Stimulated activated CD8-positive, alpha-beta memory T cell treated with anti-CD3 and anti-CD28 coated beads, Interleukin-7, amount 100 ng/mL, for 48 hours (primary cell): ENCODE results near the gene GPBP1L1.

Source experiments
- DNase-seq, 2 donors: peaks; one replicate each; pipeline ENCODE4 v3.0.0-alpha.2; 2020; ENCODE audit warnings: low read depth in 1 of 2; ENCODE audit errors: extremely low read depth in 1 of 2

Gene GPBP1L1

GRCh38 chr1:45643978-45644377 is 42.4 kb downstream of the GPBP1L1 start:
- DNase-seq = no peak

GRCh38 chr1:45643321-45643720 is 43.0 kb downstream of the GPBP1L1 start:
- DNase-seq = no peak

GRCh38 chr1:45640293-45640692 is 46.0 kb downstream of the GPBP1L1 start:
- DNase-seq = no peak

GRCh38 chr1:45635211-45635610 is 51.1 kb downstream of the GPBP1L1 start:
- DNase-seq = no peak

- no peak for DNase-seq
Observed at GRCh38 chr1:45630429-45630828, 55.9 kb downstream of the GPBP1L1 start.

GRCh38 chr1:45629035-45629434 is 57.3 kb downstream of the GPBP1L1 start:
- no peak for DNase-seq

GRCh38 chr1:45623972-45624371 is 62.4 kb downstream of the GPBP1L1 start, which contains the start of gene CCDC17:
Gene CCDC17 (minus strand): TSS chr1:45624054. CDS start chr1:45623909, 145 bp downstream.
- no peak for DNase-seq

GRCh38 chr1:45622524-45623394 is 63.6 kb downstream of the GPBP1L1 start:
- DNase-seq = no peak

- DNase-seq = no peak
Observed at GRCh38 chr1:45621895-45622523, 64.3 kb downstream of the GPBP1L1 start.

GRCh38 chr1:45621501-45621836 is 64.9 kb downstream of the GPBP1L1 start:
- no peak for DNase-seq

GRCh38 chr1:45620588-45621500 is 65.5 kb downstream of the GPBP1L1 start:
- DNase-seq = no peak

- DNase-seq = no peak
Observed at GRCh38 chr1:45619149-45619921, 67.0 kb downstream of the GPBP1L1 start.

- no peak for DNase-seq
Observed at GRCh38 chr1:45617618-45618017, 68.7 kb downstream of the GPBP1L1 start.

GRCh38 chr1:45615885-45616284 is 70.4 kb downstream of the GPBP1L1 start:
- DNase-seq = no peak

- DNase-seq = no peak
Observed at GRCh38 chr1:45612941-45613579, 73.3 kb downstream of the GPBP1L1 start.

GRCh38 chr1:45610589-45611226 is 75.6 kb downstream of the GPBP1L1 start:
- no peak for DNase-seq

- no peak for DNase-seq
Observed at GRCh38 chr1:45608175-45609156, 77.9 kb downstream of the GPBP1L1 start.

GRCh38 chr1:45607404-45608074 is 78.8 kb downstream of the GPBP1L1 start:
- no peak for DNase-seq
